ENCODE data around the gene ZC3H7A.
"Not testable (repeated sequence)": the region's sequence is repeated elsewhere in the genome, so short reads cannot be mapped to it uniquely, and the experiment has no call there.

DNA sequence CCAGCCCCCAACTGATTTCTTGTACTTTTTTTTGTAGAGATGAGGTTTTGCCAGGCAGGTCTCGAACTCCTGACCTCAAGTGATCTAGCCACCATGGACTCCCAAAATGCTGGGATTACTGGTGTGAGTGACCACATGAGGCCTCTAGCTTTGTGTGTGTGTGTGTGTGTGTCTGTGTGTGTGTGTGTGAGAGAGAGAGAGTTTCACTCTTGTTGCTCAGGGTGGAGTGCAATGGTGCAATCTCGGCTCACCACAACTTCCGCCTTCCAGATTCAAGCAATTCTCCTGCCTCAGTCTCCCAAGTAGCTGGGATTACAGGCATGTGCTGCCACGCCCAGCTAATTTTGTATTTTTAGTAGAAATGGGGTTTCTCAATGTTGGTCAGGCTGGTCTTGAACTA lies 17.7 kb upstream of the ZC3H7A start:
- not testable (repeated sequence) for TF ChIP-seq LEF1 (IDR thresholded peaks at IDR 0.05; ENCODE audit: borderline replicate concordance); NFRKB (IDR thresholded peaks at IDR 0.05); ZNF384 (IDR thresholded peaks at IDR 0.05); FOXM1 (IDR thresholded peaks at IDR 0.05; ENCODE audit: borderline replicate concordance); HDGF (IDR thresholded peaks at IDR 0.05; ENCODE audit: borderline replicate concordance); BHLHE40 (IDR thresholded peaks at IDR 0.05; ENCODE audit: borderline replicate concordance); FOXK2 (IDR thresholded peaks at IDR 0.05); FOXA1 (IDR thresholded peaks at IDR 0.05); TARDBP (IDR thresholded peaks at IDR 0.05); SP1 (IDR thresholded peaks at IDR 0.05); ELF4 (IDR thresholded peaks at IDR 0.05)

All from HEK293T (cell line).